Astrocyte (in vitro differentiated cells and primary cell): ENCODE results near the gene CLIC6. TPM values are rescaled to one million over a fixed set of nuclear protein-coding genes. Genes with fewer than 3 reads are reported as not detected.

ENCODE experiments used
- DNase-seq: peaks from one replicate; pipeline ENCODE4 v3.0.0-alpha.2; 2010; ENCODE audit warnings: low read depth
- FAIRE-seq: peaks from 2 replicates; lab custom pipeline; 2011; peaks lifted over from hg19 to GRCh38; lab: Jason Lieb, UNC
- H2AFZ ChIP-seq: 2 replicates; pipeline ENCODE4 v1.6.0; 2012; ENCODE audit warnings: low read depth, low read length, inconsistent platforms
- H3K27ac ChIP-seq: 2 replicates; pipeline ENCODE4 v1.5.1; 2011; ENCODE audit warnings: low read depth, low read length, inconsistent platforms
- H3K27me3 ChIP-seq: 2 replicates; pipeline ENCODE4 v1.6.0; 2011; ENCODE audit warnings: low read length, inconsistent platforms; ENCODE audit not compliant: insufficient read depth
- H3K36me3 ChIP-seq: 2 replicates; pipeline ENCODE4 v1.5.1; 2011; ENCODE audit warnings: low read length, inconsistent platforms; ENCODE audit not compliant: insufficient read depth
- H3K4me1 ChIP-seq: 2 replicates; pipeline ENCODE4 v1.5.1; 2011; ENCODE audit warnings: low read length, inconsistent platforms; ENCODE audit not compliant: insufficient read depth
- H3K4me2 ChIP-seq: 2 replicates; pipeline ENCODE4 v1.6.0; 2012; ENCODE audit warnings: low read length, inconsistent platforms
- H3K4me3 ChIP-seq: 2 replicates; pipeline ENCODE4 v1.5.1; 2011; ENCODE audit warnings: low read depth, mild to moderate bottlenecking, low read length, inconsistent platforms; ENCODE audit not compliant: insufficient read depth
- H3K79me2 ChIP-seq: 2 replicates; pipeline ENCODE4 v1.6.0; 2012; ENCODE audit warnings: mild to moderate bottlenecking, low read length, inconsistent platforms; ENCODE audit not compliant: insufficient read depth
- H3K9ac ChIP-seq: 2 replicates; pipeline ENCODE4 v1.6.0; 2012; ENCODE audit warnings: mild to moderate bottlenecking, low read length, inconsistent platforms
- H3K9me3 ChIP-seq: 2 replicates; pipeline ENCODE4 v1.5.1; 2012; ENCODE audit warnings: low read depth, mild to moderate bottlenecking, low read length, inconsistent platforms; ENCODE audit not compliant: insufficient read depth
- H4K20me1 ChIP-seq: 2 replicates; pipeline ENCODE4 v1.6.0; 2012; ENCODE audit warnings: low read length, inconsistent platforms; ENCODE audit not compliant: insufficient read depth
- H3K27ac Mint-ChIP-seq: one replicate; pipeline ENCODE4 v1.8.0; 2021; ENCODE audit warnings: mild to moderate bottlenecking, mixed read lengths; ENCODE audit not compliant: unreplicated experiment
- H3K27me3 Mint-ChIP-seq: one replicate; pipeline ENCODE4 v1.8.0; 2021; ENCODE audit warnings: low read depth, mixed read lengths; ENCODE audit not compliant: unreplicated experiment
- H3K36me3 Mint-ChIP-seq: one replicate; pipeline ENCODE4 v1.8.0; 2021; ENCODE audit warnings: low read depth, mixed read lengths; ENCODE audit not compliant: unreplicated experiment
- H3K4me1 Mint-ChIP-seq: one replicate; pipeline ENCODE4 v1.8.0; 2021; ENCODE audit warnings: low read depth, mixed read lengths; ENCODE audit not compliant: unreplicated experiment
- H3K4me3 Mint-ChIP-seq: one replicate; pipeline ENCODE4 v1.8.0; 2021; ENCODE audit warnings: mild to moderate bottlenecking, moderate library complexity, mixed read lengths; ENCODE audit not compliant: unreplicated experiment
- H3K9me3 Mint-ChIP-seq: one replicate; pipeline ENCODE4 v1.8.0; 2021; ENCODE audit warnings: mild to moderate bottlenecking, mixed read lengths; ENCODE audit not compliant: unreplicated experiment
- EZH2 ChIP-seq: IDR thresholded peaks from 2 replicates; pipeline ENCODE4 v1.6.1; 2012; ENCODE audit warnings: mild to moderate bottlenecking, low read length, inconsistent platforms; ENCODE audit not compliant: insufficient read depth
- total RNA-seq: library from RNA; stranded (reverse); gene quantifications from 2 replicates; pipeline ENCODE4 v1.2.1, GENCODE V29; 2021
- TF ChIP-seq, protein P1 (sequence below): IDR thresholded peaks from 2 replicates; pipeline ENCODE4 v1.5.1; 2011; ENCODE audit warnings: low read depth, mild to moderate bottlenecking, inconsistent platforms, low read length, moderate library complexity; ENCODE audit not compliant: insufficient read depth

The CLIC6 gene
- total RNA-seq, 1 donor from 2014 or later: 0.30 TPM

DNA sequence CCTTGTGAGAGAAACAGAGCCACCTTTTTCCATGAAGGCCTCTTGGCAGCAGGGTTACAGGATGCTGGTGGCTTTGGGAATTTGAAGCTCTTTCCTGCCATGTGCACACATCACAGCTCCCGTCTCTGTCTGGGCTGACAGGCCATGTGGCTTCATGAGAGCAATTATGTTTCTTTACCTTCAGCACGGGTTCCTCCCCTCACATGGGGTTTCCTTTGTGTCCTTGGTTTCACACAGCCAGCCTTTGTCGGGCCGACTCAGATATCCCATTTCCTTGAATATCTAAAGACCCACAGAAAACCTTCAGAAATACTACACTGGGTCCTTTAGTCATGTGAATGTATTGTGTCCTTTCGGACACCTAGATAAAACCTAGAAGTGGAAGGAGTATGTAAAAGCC is 7.1 kb downstream of the CLIC6 start:
- peaks cover 12% of the 10 kb centered on the region for H3K9me3 Mint-ChIP-seq
- Histone ChIP-seq H3K27ac (no peak overlapping the region), H4K20me1 (no peaks in the 10 kb centered on the region), H3K36me3 (no peaks in the 10 kb centered on the region), H3K4me2 (no peak overlapping the region), H3K4me1 (no peaks in the 10 kb centered on the region), H3K4me3 (no peak overlapping the region), H3K79me2 (no peaks in the 10 kb centered on the region), H3K9ac (no peak overlapping the region), H3K9me3 (peaks cover 3% of the 10 kb centered on the region), H2AFZ (no peak overlapping the region), H3K27me3 (peaks cover 53% of the 10 kb centered on the region)
- DNase-seq (no peak), FAIRE-seq (no peak)
- no peak overlapping the region for H3K4me3 Mint-ChIP-seq
- H3K27me3 Mint-ChIP-seq: peaks cover 31% of the 10 kb centered on the region
- H3K4me1 Mint-ChIP-seq: peaks cover 4% of the 10 kb centered on the region
- TF ChIP-seq, protein P1, sequence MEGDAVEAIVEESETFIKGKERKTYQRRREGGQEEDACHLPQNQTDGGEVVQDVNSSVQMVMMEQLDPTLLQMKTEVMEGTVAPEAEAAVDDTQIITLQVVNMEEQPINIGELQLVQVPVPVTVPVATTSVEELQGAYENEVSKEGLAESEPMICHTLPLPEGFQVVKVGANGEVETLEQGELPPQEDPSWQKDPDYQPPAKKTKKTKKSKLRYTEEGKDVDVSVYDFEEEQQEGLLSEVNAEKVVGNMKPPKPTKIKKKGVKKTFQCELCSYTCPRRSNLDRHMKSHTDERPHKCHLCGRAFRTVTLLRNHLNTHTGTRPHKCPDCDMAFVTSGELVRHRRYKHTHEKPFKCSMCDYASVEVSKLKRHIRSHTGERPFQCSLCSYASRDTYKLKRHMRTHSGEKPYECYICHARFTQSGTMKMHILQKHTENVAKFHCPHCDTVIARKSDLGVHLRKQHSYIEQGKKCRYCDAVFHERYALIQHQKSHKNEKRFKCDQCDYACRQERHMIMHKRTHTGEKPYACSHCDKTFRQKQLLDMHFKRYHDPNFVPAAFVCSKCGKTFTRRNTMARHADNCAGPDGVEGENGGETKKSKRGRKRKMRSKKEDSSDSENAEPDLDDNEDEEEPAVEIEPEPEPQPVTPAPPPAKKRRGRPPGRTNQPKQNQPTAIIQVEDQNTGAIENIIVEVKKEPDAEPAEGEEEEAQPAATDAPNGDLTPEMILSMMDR: no peak
- TF ChIP-seq EZH2: no peak
- peaks cover 2% of the 10 kb centered on the region for H3K36me3 Mint-ChIP-seq
- H3K27ac Mint-ChIP-seq: no peak overlapping the region

DNA sequence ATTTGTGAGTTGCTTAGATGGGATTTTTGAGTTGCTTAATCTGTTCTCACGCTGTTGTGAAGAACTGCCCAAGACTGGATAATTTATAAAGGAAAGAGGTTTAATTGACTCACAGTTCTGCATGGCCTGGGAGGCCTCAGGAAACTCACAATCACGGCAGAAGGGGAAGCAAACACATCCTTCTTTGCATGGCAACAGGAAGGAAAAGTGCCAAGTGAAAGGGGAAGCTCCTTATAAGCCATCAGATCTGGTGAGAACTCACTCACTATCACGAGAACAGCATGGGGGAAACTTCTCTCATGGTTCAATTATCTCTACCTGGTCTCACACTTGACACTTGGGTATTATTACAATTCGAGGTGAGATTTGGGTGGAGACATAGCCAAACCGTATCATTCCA is 10.3 kb downstream of the CLIC6 start:
- H3K79me2 ChIP-seq: no peaks in the 10 kb centered on the region
- H3K9ac ChIP-seq: no peak overlapping the region
- H3K9me3 ChIP-seq: peaks cover 3% of the 10 kb centered on the region
- peaks cover 6% of the 10 kb centered on the region for H3K27me3 Mint-ChIP-seq
- no peak for DNase-seq
- H3K36me3 Mint-ChIP-seq: peaks cover 3% of the 10 kb centered on the region
- no peak overlapping the region for H3K27ac ChIP-seq
- TF ChIP-seq EZH2: no peak
- TF ChIP-seq, protein P1: no peak
- no peak overlapping the region for H3K4me2 ChIP-seq
- no peak for FAIRE-seq
- H3K9me3 Mint-ChIP-seq: peaks cover 15% of the 10 kb centered on the region
- H3K4me1 ChIP-seq: no peaks in the 10 kb centered on the region
- peaks cover 29% of the 10 kb centered on the region for H3K27me3 ChIP-seq
- no peak overlapping the region for H2AFZ ChIP-seq
- H4K20me1 ChIP-seq: no peaks in the 10 kb centered on the region
- no peaks in the 10 kb centered on the region for H3K36me3 ChIP-seq
- no peaks in the 10 kb centered on the region for H3K4me1 Mint-ChIP-seq
- no peak overlapping the region for H3K4me3 Mint-ChIP-seq
- no peak overlapping the region for H3K4me3 ChIP-seq
- no peak overlapping the region for H3K27ac Mint-ChIP-seq

DNA sequence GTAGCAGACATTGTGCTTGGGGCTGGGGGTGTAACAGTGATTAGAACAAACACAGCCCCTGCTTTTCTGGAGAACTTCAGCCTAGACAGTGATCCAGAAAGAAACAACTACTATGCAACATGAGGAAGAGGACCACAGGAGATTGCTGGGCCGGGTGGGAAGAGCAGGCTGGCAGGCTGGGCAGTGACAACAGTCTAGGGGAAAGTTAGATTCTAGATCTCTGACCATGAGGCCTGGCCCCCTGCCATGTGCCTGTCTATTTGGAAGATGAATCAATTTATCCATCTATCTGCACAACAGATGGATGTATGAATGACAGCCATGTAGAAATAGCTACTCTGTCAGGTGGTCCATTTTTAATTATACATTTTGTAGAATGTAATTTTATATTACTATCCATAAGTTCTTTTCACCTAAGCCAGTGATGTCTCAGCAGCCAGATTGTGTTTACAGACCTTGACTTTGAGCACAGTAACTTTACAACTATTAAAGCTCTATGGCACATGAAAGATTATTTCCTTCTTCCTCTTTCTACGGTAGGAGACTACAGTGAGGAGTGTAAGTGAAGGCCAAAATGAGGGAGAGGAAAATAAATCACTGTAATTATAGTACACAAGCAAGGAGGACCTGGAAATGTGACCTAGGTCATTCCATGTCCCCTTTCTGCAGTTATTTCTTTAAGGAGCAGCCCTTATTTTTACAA is 15.5 kb downstream of the CLIC6 start:
- peaks cover 26% of the 10 kb centered on the region for H3K27me3 ChIP-seq
- peaks cover 10% of the 10 kb centered on the region for H3K9me3 Mint-ChIP-seq
- H3K36me3 ChIP-seq: no peaks in the 10 kb centered on the region
- H3K27ac ChIP-seq: no peak overlapping the region
- no peak overlapping the region for H3K4me3 Mint-ChIP-seq
- peaks cover 3% of the 10 kb centered on the region for H3K36me3 Mint-ChIP-seq
- H3K4me2 ChIP-seq: no peak overlapping the region
- no peak overlapping the region for H2AFZ ChIP-seq
- no peaks in the 10 kb centered on the region for H3K4me1 ChIP-seq
- no peak overlapping the region for H3K4me3 ChIP-seq
- no peak overlapping the region for H3K9ac ChIP-seq
- peaks cover 7% of the 10 kb centered on the region for H3K27me3 Mint-ChIP-seq
- H3K9me3 ChIP-seq: peaks cover 3% of the 10 kb centered on the region
- H4K20me1 ChIP-seq: no peaks in the 10 kb centered on the region
- DNase-seq: no peak
- peaks cover 2% of the 10 kb centered on the region for H3K4me1 Mint-ChIP-seq
- no peak overlapping the region for H3K27ac Mint-ChIP-seq
- H3K79me2 ChIP-seq: no peaks in the 10 kb centered on the region
- no peak for TF ChIP-seq EZH2
- TF ChIP-seq, protein P1: no peak
- no peak for FAIRE-seq
